Panc1 (cell line): ENCODE data around the gene ZBED1.

Experiments
- CTCF ChIP-seq: fragments of 450-650 bp; IDR thresholded peaks from 2 replicates; pipeline ENCODE4 v1.5.1; 2017; ENCODE audit warnings: mild to moderate bottlenecking
- POLR2AphosphoS5 ChIP-seq: IDR thresholded peaks from 2 replicates; pipeline ENCODE4 v1.6.1; 2012; ENCODE audit warnings: mild to moderate bottlenecking, low read depth, low read length, moderate library complexity
- REST ChIP-seq, 2 experiments: IDR thresholded peaks; 2 replicates each; pipeline ENCODE4 v1.6.1; 2011 to 2012; ENCODE audit warnings: low read depth in 2 of 2, control low read depth in 1 of 2, low read length in 1 of 2, mild to moderate bottlenecking in 1 of 2, moderate library complexity in 1 of 2; ENCODE audit not compliant: insufficient read depth in 1 of 2

- TF ChIP-seq CTCF, result no peak
- TF ChIP-seq POLR2AphosphoS5, result no peak
- TF ChIP-seq REST (IDR thresholded peaks at IDR 0.05; ENCODE audit: insufficient read depth in 1 of 2, low read depth in 2 of 2, low read length in 1 of 2), result no peak
Measured at GRCh38 chrX:2462074-2462473, 38.7 kb downstream of the ZBED1 start.
